K562 (cell line): ENCODE data around the gene ANP32B. TPM values are rescaled to one million over a fixed set of nuclear protein-coding genes. Genes with fewer than 3 reads are reported as not detected.
A peak's percentile ranks its signal among the peaks of the same experiment; 100 is the strongest.

Experiments
- ETS1 ChIP-seq: conservative IDR thresholded peaks from 2 replicates; pipeline ENCODE4 v1.6.1; 2011; ENCODE audit warnings: low read depth, mild to moderate bottlenecking, low read length; ENCODE audit not compliant: control insufficient read depth
- FOXA3 ChIP-seq, 2 experiments: fragments of 450-650 bp in 1 of 2; sonication (generic) in 1 of 2; formaldehyde crosslinking; IDR thresholded peaks in 1 of 2; conservative IDR thresholded peaks in 1 of 2; 2 replicates each; pipeline versions ENCODE4 v1.4.0 to v1.8.0; 2020 to 2022; ENCODE audit warnings: mild to moderate bottlenecking in 2 of 2, missing genetic modification reagents in 1 of 2
- HOXB6 ChIP-seq: fragments of 250-450 bp; sonication (Bioruptor Pico); IDR thresholded peaks from 2 replicates; pipeline ENCODE4 v1.5.1; 2022; ENCODE audit warnings: mild to moderate bottlenecking, borderline replicate concordance
- KLF10 ChIP-seq: fragments of 250-450 bp; sonication (Bioruptor Pico); IDR thresholded peaks from 2 replicates; pipeline ENCODE4 v1.6.1; 2021; ENCODE audit warnings: matching md5 sums
- MAZ ChIP-seq, 2 experiments: fragments of 450-650 bp in 1 of 2; sonication (generic) in 1 of 2; formaldehyde crosslinking; IDR thresholded peaks in 1 of 2; conservative IDR thresholded peaks in 1 of 2; 2 replicates each; pipeline versions ENCODE4 v1.4.0 to v1.5.0; 2020; ENCODE audit warnings: mild to moderate bottlenecking in 1 of 2, missing genetic modification reagents in 1 of 2
- RBBP5 ChIP-seq: fragments of 200-600 bp; sonication (generic); IDR thresholded peaks from 2 replicates; pipeline ENCODE4 v1.6.1; 2012; ENCODE audit warnings: borderline replicate concordance, mild to moderate bottlenecking, low read length, control low read depth, inconsistent platforms; ENCODE audit not compliant: insufficient read depth, poor library complexity, severe bottlenecking
- RBFOX2 ChIP-seq: fragments of 200-400 bp; formaldehyde crosslinking; IDR thresholded peaks from 2 replicates; pipeline ENCODE4 v1.6.1; 2017; ENCODE audit warnings: low read depth, mild to moderate bottlenecking, low read length, moderate library complexity
- XRCC5 ChIP-seq: fragments of 200-400 bp; formaldehyde crosslinking; IDR thresholded peaks from 2 replicates; pipeline ENCODE4 v1.6.1; 2017; ENCODE audit warnings: low read depth, mild to moderate bottlenecking, low read length
- YY1 ChIP-seq, 3 experiments: IDR thresholded peaks; 2 replicates each; pipeline ENCODE4 v1.6.1; 2011; ENCODE audit warnings: low read length in 2 of 3, mild to moderate bottlenecking in 2 of 3, moderate library complexity in 2 of 3, borderline replicate concordance in 1 of 3, control low read depth in 1 of 3, low read depth in 1 of 3; ENCODE audit not compliant: insufficient read depth in 3 of 3, insufficient replicate concordance in 2 of 3, control insufficient read depth in 1 of 3, insufficient read length in 1 of 3; ENCODE audit errors: extremely low read depth in 1 of 3
- ZBTB8A ChIP-seq: fragments of 450-650 bp; IDR thresholded peaks from 2 replicates; pipeline ENCODE4 v1.6.1; 2018; ENCODE audit warnings: mild to moderate bottlenecking, moderate library complexity; ENCODE audit not compliant: partially characterized antibody
- ZNF121 ChIP-seq: sonication (generic); formaldehyde crosslinking; conservative IDR thresholded peaks from 2 replicates; pipeline ENCODE4 v1.8.0; 2022; ENCODE audit warnings: missing genetic modification reagents
- ZNF124 ChIP-seq: sonication (generic); formaldehyde crosslinking; IDR thresholded peaks from 2 replicates; pipeline ENCODE4 v1.8.1; 2022; ENCODE audit warnings: missing genetic modification reagents
- ZNF175 ChIP-seq: fragments of 200-800 bp; sonication (Bioruptor generic); IDR thresholded peaks from 2 replicates; pipeline ENCODE4 v1.6.1; 2016; ENCODE audit warnings: low read depth, mild to moderate bottlenecking, missing genetic modification characterization, missing compliant biosample characterization
- polyA plus RNA-seq, 8 experiments: library from polyadenylated mRNA; depleted of rRNA in 4 of 8; stranded (reverse) in 5 of 8; unstranded in 3 of 8; fragments of >200 nt; fragmentation: Nextera tagmentation in 2 of 8; fragmentation: Illumina TruSeq in 1 of 8; extraction: Ambion mirVana in 2 of 8; extraction: Trizol in 1 of 8; gene quantifications; 2 replicates each; pipeline versions ENCODE4 v1.2.1 to v1.2.3, GENCODE V29; 2011 to 2014; ENCODE audit warnings: inconsistent platforms in 1 of 8, missing spikeins in 1 of 8
- total RNA-seq, 7 experiments: library from RNA; depleted of rRNA in 6 of 7; stranded (reverse); fragments of >200 nt in 6 of 7; fragmentation: Illumina TruSeq in 2 of 7; extraction: Trizol in 2 of 7; gene quantifications; 2 replicates each; pipeline versions ENCODE4 v1.2.1 to v1.2.3, GENCODE V29; 2011 to 2021; ENCODE audit warnings: low replicate concordance in 1 of 7
- TF ChIP-seq, protein P1 (sequence below): fragments of 250-450 bp; sonication (Bioruptor Pico); IDR thresholded peaks from 2 replicates; pipeline ENCODE4 v1.4.0; 2020; ENCODE audit warnings: mild to moderate bottlenecking, moderate library complexity
- TF ChIP-seq, protein P2 (sequence below): fragments of 250-450 bp; sonication (Bioruptor Pico); IDR thresholded peaks from 2 replicates; pipeline ENCODE4 v1.4.0; 2020

ANP32B gene
- total and polyA plus RNA-seq, 9 of the 15 experiments (the other 6 are each of a cell fraction or from before 2014, with no cell fraction given) = 68.9 to 815 (median 141) TPM

DNA sequence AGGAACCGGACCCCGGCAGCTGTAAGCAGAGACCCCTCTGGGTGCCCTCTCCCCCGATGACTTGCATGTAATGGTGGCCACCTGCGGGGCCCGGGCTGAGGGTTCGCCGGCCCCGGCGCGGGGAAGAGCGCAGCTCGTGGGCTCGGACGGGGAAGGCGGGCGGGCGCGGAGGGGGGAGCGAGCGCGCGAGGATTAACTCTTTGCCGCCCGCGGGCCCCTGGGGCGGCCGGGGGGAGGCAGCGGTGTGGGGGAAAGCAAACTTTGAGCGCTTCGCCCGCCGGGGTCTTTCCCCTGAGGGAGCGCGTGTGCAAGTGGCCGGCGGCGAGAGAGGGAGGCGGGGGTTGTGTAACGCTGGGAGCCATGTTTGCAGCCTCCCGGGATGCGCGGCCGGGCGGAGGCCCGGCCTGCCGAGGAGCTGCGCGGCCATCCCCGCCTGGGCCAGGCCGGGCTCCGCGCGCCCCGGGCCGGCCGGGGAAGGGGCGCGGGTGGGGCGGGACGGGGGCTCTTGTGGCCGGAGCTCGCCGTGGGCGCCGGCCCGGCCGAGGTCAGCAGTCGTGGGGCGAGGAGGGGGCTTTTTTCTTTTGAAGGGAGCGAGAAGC is 547 bp downstream of the ANP32B start (continued):
- TF ChIP-seq, protein P1, sequence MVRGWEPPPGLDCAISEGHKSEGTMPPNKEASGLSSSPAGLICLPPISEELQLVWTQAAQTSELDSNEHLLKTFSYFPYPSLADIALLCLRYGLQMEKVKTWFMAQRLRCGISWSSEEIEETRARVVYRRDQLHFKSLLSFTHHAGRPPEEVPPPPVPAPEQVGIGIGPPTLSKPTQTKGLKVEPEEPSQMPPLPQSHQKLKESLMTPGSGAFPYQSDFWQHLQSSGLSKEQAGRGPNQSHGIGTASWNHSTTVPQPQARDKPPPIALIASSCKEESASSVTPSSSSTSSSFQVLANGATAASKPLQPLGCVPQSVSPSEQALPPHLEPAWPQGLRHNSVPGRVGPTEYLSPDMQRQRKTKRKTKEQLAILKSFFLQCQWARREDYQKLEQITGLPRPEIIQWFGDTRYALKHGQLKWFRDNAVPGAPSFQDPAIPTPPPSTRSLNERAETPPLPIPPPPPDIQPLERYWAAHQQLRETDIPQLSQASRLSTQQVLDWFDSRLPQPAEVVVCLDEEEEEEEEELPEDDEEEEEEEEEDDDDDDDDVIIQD = no peak
- no peak for TF ChIP-seq RBBP5
- TF ChIP-seq HOXB6 (CRISPR knock-in tag) = no peak
- TF ChIP-seq XRCC5 = no peak
- TF ChIP-seq KLF10 (CRISPR knock-in tag) = no peak
- peak in 1 of 3 experiments; percentile 55 for TF ChIP-seq YY1 (IDR thresholded peaks at IDR 0.05; ENCODE audit: borderline replicate concordance in 1 of 3, control insufficient read depth in 1 of 3, extremely low read depth in 1 of 3, insufficient read depth in 3 of 3, insufficient read length in 1 of 3, insufficient replicate concordance in 2 of 3, low read depth in 1 of 3, low read length in 2 of 3)
- TF ChIP-seq ZBTB8A = no peak
- TF ChIP-seq ZNF175 (CRISPR knock-in tag) = no peak
- no peak for TF ChIP-seq ZNF124 (CRISPR knock-in tag)
- TF ChIP-seq, protein P2, sequence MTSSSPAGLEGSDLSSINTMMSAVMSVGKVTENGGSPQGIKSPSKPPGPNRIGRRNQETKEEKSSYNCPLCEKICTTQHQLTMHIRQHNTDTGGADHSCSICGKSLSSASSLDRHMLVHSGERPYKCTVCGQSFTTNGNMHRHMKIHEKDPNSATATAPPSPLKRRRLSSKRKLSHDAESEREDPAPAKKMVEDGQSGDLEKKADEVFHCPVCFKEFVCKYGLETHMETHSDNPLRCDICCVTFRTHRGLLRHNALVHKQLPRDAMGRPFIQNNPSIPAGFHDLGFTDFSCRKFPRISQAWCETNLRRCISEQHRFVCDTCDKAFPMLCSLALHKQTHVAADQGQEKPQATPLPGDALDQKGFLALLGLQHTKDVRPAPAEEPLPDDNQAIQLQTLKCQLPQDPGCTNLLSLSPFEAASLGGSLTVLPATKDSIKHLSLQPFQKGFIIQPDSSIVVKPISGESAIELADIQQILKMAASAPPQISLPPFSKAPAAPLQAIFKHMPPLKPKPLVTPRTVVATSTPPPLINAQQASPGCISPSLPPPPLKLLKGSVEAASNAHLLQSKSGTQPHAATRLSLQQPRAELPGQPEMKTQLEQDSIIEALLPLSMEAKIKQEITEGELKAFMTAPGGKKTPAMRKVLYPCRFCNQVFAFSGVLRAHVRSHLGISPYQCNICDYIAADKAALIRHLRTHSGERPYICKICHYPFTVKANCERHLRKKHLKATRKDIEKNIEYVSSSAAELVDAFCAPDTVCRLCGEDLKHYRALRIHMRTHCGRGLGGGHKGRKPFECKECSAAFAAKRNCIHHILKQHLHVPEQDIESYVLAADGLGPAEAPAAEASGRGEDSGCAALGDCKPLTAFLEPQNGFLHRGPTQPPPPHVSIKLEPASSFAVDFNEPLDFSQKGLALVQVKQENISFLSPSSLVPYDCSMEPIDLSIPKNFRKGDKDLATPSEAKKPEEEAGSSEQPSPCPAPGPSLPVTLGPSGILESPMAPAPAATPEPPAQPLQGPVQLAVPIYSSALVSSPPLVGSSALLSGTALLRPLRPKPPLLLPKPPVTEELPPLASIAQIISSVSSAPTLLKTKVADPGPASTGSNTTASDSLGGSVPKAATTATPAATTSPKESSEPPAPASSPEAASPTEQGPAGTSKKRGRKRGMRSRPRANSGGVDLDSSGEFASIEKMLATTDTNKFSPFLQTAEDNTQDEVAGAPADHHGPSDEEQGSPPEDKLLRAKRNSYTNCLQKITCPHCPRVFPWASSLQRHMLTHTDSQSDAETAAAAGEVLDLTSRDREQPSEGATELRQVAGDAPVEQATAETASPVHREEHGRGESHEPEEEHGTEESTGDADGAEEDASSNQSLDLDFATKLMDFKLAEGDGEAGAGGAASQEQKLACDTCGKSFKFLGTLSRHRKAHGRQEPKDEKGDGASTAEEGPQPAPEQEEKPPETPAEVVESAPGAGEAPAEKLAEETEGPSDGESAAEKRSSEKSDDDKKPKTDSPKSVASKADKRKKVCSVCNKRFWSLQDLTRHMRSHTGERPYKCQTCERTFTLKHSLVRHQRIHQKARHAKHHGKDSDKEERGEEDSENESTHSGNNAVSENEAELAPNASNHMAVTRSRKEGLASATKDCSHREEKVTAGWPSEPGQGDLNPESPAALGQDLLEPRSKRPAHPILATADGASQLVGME (CRISPR knock-in tag) = no peak
- no peak for TF ChIP-seq ZNF121 (CRISPR knock-in tag)
- peak; percentile 68 for TF ChIP-seq RBFOX2
- no peak for TF ChIP-seq MAZ (CRISPR knock-in tag; conservative IDR thresholded peaks at IDR 0.05 in 1 of 2, IDR thresholded peaks at IDR 0.05 in 1 of 2)
- no peak for TF ChIP-seq FOXA3 (CRISPR knock-in tag; conservative IDR thresholded peaks at IDR 0.05 in 1 of 2, IDR thresholded peaks at IDR 0.05 in 1 of 2)
- TF ChIP-seq ETS1 = no peak; the same call in 1 of the 2 replicates
